NCI-H146 treated with DMSO at 0.1 percent for 48 hours (cell line): ENCODE data around the gene TRAPPC3.

Source experiments
- DNase-seq: peaks from one replicate; lab custom pipeline; 2025; ENCODE audit not compliant: unreplicated experiment; lab: John Stamatoyannopoulos, UW

The TRAPPC3 gene

DNA sequence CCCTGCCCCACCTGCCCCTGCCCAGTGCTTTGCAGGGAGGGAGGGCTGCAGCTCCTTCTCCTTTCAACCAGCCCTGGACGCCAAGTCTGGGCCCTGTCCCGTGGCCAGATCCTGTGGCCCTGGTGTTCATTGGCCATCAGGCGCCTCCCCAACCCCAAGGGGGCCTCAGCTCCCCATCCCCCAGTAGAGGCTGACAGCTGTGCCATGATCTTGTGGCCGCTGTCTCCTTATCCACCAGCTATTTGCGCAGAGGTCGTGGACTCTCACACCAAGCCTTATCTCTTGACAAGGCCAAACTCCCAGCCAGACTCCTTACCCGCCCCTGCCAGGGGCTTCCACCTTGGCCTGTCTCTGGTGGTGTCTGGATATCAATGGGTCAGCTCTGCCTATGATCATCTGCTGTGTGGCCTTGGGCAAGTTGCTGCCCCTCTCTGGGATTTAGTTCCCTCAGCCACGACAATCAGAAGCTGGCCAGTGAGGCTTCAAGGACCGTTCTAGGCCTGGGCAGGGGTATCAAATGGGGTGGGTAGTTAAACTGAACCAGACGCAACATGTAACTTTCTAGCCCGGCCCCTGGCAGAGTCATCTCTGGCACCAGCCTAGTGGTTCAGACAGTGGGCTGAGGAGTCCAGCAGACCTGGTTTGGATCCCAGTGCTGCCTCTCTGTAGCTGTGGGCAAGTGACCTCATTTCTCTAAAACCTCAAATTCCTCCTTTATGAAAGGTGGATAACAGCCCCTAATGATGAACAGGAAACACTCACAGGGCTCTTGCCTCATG lies 21.0 kb downstream of the TRAPPC3 start:
- no peak for DNase-seq

DNA sequence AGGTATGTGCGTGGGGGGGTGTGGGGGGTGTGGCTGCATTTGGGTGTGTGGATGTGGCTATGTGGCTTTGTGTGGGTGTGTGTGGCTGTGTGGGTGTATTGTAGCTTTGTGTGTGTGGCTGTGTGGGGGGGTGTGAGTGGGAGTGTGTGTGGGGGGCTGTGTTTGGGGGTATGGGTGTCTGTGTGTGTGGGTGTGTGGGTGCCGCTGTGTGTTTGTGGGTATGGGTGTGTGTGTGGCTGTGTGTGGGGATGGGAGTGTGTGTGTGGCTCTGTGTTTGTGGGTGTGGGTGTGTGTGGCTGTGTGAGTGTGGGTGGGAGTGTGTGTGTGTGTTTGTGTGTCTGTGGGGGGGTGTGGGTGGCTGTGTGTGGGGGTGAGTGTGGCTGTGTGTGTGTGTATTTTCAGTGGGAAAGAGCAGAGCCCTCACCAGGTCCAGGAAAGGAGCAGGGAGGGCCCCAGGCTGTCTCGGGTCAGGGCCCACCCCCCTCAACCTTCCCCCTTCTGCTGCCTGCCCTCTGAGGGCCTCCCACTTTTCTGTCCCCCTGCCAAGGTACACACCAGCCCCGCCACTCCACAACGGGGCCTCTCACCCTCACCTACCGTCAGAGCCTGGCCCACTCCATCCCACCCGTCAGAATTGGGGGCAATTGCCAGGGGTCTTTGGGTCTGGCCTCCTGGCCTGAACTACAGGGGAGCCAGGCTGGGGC lies 22.3 kb downstream of the TRAPPC3 start:
- DNase-seq = no peak

DNA sequence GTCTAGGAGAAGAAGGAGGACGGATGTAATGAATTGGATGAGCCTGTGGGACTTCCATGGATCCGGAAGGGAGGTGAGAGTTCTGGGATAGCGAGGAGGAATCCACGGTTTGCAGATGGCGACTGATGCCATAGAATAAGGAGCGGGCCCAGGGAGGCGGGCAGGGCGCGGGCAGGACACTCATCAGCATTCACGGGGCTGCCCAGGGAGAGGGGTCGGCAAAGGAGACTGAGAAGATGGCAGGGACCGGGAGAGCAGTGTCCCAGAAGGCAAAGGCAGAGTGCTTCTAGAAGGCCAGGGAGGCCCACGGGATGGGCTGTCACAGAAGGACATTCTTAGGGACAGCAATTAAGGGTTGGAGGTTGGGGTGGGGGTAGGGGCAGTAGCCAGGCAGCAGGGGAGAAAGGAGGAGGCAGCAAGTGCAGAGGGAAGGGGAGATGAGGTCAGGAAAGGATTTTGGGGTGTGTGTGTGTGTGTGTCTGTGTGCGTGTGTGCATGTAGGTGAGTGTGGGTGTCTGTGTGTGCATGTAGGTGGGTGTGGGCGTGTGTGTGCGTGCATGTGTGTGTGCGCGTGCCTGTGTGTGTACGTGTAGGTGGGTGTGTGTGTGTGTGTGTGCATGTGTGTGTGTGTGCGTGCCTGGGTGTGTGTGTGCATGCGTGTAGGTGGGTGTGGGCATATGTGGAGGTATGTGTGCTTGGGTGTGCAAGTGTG lies 23.1 kb downstream of the TRAPPC3 start:
- no peak for DNase-seq

DNA sequence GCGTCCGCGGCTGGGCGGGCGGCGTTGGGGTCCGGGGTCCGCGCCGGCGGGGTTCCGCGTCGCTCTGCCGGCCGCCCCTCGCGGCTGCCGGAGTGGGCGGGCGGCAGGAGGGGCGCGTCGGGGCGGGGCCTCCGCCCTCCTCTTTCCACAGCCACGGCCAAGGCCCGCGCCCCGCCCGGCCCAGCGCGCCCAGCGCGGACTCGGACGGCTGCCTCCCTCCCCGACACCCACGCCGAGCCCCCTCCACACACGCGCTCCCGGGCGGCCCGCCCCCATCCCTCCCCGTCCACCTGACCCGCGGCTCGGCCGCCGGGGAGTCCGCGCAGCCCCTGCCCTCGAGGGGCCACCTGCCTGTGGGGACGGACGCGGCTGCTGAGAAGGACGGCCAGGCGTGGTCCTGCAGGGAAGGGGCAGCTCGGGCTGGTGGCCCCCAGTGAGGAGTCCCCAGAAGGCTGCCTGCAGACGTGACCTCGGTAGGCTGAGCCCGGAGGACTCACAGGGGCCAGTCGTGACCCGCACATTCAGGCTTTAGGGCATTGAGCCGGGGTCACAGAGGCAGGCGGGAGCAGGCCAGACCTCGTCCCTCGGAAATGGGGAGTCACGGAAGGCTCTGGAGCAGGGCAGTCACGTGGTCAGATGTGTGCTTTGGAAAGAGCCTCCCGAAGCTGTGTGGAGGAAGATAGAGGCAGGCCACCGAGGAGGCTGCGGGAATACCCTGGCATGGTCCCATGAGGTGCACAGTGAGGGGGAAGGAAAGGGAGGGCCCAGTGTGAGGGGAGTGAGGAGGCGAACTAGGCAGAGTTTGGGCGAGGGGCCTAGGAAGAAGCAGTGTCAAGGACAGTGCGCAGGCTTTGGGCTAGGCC lies 23.9 kb downstream of the TRAPPC3 start, which contains the start of gene COL8A2:
Gene COL8A2, minus strand, starts transcription at position 94 of the 863 bp plus-strand sequence. CDS start 24,980 bp downstream, outside the sequence.
- no peak for DNase-seq

DNA sequence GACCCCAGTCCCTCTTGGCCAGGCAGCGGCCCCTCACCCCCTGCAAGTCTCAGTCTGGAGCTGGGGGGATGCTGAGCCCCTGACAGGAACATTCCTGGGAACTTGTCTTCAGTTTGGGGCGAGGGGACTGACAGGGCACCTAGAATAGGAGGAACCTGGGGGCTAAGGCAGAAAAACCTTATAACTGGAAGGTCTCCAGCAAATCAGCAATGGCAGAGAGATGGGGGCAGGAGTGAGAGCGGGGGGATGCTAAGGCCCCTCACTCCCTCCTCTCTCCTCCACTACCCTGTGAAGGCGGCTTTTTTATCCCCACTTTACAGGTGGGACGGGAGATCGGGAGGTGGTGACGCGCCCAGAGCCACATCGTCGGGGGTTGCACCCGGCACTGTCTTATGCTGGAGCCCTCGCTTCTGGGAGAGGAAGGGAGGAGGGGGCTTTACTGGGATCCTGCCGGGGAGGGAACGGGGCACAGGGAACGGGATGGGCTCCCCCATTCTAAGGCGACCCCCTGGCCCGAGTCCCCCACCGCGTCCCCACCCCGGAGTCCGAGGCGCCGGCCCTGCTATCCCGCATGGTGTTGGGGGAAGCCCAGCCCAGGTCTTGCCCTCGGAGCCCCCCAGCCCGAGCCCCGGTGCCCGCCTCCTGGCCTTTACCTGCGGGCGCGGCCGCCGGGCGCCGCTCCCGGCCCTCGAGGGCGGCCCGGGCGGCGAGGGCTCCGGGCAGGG lies 24.7 kb downstream of the TRAPPC3 start:
- no peak for DNase-seq

DNA sequence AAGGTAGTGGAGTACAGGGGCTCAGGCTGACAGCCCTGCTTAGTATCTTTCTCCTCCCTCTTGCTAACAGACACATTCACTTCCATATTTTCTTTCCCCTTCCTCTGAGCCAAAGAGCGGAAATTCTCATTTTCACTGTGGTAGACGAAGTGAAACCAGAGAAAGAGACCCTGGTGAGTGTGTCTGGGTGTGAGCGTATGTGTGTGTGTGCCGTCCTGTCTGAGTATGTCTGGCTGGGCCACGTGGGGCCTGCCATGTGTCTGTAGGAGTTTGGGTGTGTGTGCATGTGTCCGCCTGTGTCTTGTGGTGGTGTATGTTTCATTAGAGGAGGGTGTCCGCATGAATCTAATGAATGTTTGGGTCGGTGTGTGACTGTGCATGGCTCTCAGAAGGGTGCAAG lies 25.9 kb downstream of the TRAPPC3 start:
- no peak for DNase-seq

DNA sequence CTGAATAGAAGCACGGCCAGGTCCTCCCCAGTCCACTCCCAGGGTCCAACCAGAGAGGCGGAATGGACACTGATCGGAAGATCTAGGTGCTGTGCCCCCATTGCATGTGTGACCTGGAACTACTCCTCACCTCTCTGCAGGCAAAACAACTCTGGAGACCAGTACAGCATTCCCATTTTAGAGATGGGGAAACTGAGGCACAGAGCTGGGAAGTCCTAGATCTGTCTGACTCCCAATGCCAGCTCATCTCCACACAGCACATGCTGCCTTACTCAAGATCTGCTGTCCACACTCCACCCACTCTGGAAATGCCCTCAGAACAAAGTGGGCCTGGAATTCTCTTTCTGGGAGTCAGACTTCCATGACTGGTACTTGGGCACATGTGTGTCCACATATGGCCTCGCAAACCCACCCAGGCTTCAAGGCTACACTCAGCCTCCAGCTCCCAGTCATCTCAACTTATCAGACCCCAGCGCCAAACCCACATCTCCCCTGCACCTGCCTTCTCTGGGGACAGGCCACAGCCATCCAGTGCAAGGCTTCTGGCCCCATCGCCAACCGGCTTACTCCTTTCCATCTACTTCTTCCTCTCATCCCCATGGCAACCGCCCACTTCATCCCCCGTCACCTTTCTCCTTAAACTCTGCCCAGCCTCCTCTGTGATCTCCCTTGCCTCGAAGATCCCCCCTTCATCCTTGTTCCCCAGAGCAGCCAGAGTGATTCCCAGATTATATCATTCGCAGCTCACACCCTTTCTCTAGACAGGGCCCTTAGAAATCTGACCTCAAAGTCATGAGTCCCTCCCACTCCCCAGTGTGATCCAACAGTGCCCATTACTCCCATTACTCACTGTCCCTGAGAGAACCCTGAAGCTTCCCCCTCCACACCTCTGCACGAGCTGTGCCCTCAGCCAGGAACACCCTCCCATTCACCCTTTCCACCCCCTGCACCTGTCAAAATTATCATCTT lies 26.9 kb downstream of the TRAPPC3 start:
- DNase-seq = no peak

DNA sequence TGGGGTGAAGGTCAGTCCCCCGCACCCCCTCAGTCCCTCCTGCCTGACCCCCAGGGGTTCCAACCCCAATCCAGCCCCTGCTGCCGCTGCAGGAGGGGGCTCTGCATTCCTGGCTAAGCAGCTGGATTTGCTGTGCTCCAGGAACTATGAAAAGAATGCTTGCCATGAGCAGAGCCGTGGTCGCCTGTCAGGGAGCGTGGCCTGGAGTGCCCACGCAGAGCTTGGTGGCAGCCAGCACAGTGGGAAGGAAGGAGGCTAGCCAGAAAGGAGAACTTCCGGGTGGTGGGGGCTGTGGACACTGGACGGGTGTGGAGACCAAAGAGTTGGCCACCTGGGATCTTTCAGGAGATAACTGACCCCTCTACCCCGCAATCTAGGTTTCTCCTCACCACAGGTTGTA lies 29.8 kb downstream of the TRAPPC3 start:
- no peak for DNase-seq

DNA sequence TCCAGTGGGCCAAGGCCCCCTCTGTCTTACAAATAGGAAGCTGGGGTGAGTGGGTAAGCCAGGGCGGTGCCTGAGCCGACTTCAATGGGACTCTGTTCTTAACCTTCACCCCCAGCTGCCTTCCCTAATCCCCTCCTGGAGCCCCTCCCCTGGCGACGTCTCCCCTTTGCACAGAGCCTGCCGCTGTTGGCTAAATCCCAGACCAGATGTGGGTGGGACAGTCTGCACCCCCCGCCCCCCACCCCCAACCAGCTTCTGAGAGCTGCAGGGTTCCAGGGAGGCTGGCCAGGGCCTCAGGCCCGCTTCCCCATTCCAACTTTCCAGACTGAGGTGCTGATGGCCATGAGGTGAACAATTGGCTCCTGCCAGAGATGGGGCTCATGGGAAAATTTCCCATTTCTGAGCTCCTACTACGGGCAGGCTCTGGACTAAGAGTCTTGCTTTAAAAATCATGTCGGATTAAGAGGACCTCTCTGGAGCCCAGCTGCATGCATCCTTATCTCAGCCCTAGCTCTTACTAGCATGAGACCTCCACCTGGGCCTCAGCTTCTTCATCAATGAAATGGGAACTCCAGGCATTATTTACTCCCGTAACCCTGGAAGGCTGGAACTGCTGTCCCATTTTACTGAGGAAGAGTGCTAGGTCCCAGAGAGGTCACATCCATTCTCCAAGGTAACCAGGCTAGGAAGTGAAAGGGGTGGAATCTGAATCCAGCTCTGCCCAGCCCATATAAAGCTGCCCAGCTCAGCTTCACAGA lies 30.7 kb downstream of the TRAPPC3 start:
- no peak for DNase-seq

DNA sequence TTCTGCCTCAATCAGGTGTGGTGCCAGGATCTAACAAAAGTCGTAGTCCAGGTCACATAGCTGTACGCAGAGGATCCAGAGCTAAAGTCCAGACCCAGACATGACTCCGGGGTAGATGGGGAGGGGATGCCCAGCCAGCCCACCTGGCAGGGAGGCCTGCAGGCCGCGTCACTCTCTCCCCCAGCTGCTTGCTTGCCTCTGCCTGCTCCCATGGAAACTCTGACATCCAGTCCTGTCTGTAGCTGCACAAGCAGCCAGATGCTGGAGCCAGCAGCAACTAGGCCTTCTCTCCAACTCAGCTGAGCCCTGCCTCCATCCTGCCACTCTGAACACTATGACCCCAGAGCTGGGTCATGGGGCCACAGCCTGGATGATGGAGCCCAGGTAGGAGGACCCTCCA lies 32.4 kb downstream of the TRAPPC3 start:
- no peak for DNase-seq

DNA sequence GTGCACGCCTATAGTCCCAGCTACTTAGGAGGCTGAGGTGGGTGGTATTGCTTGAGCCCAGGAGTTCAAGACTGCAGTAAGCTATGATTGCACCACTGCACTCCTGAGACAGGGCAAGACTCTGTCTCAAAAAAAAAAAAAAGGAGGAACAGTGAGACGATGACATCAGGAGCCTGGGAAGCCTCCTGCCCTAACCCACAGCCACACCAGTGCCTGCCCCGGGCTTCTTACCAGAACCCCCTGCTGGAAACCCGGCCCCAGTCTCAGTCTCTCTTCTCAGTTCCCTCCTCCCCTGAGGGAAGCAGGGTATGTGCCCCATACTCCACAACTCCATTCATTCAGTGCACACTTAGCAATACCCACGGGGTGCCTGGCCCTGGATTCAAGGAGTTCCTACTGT lies 33.4 kb downstream of the TRAPPC3 start:
- DNase-seq = no peak

DNA sequence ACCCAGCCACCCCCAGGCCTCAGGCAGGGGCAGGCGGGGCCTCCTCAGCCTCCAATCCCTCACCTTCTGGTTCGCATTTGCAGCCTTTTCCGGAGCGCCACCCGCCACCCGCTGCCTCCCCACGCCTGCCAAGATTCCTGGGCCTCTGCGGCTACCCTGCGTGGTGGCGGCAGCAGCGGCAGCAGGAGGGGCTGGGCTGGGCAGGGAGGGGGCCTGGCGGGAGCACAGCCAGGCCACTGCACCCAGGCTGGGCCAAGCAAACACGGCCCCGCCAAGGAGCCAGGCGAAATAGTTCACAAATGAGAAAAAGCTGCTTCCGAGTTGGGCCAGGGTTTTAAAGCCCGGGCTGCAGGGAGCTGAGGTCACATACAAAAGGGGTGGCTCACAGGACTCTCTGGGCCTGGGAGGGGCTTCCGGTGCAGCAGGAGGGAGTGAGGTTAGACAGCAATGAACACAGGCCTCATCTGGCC lies 34.1 kb downstream of the TRAPPC3 start:
- no peak for DNase-seq

DNA sequence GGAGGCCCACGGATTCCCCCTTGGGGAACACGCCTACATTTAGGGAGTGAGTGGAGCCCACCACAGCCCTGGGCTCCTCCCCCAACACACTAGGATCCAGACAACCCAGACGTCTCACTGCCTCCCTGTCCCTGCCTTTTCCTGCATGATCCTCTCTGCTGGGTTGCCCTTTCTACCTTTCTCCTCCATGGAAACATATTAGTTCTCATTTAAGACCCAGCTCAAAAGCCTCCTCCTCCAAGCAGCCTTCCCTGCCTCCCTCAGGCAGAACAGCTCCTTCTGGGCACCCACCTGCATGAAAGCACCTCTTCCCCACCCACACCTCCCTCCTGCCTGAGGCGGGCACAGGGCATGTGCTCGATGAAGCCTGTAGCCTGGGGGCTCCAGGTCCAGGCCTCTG lies 34.9 kb downstream of the TRAPPC3 start:
- DNase-seq = no peak

DNA sequence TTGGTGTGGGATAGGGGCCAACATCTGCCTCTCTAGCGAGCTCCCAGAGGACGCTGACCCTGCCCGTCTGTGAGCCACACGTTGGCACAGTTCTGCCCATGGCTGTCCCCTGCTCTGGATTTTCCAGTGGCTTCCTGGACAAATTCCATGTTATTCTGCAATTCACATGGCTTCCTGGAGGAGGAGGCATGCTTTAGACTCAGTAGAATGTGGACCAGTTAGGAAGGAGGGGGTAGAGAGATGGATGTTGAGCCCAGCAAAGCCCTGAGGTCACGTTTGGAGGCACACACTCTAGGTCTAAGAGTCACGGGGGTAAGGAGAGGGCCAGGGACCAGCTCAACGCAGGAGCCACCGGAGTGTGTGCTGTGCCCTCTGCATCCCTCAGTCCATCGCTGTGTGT lies 36.5 kb downstream of the TRAPPC3 start:
- DNase-seq = no peak

DNA sequence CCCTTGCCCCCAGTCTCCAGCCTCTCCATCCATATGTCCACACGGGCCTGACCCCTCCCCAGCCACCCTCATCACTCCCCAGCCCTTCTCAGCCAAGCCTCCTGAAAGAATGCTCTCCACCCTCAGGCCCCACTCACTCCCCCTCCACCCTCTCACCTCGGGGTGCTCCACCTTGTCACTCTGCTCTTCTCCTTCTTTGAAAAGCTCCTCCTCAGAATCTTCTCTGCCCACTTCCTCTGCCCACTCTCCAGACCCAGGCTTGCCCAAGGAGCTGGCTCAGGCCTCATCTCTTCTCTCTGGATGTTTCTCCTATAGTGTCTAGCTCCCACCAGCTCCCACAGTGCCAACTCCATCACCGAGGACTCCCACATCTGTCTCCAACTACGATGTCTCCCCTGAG lies 38.1 kb downstream of the TRAPPC3 start:
- DNase-seq = no peak

DNA sequence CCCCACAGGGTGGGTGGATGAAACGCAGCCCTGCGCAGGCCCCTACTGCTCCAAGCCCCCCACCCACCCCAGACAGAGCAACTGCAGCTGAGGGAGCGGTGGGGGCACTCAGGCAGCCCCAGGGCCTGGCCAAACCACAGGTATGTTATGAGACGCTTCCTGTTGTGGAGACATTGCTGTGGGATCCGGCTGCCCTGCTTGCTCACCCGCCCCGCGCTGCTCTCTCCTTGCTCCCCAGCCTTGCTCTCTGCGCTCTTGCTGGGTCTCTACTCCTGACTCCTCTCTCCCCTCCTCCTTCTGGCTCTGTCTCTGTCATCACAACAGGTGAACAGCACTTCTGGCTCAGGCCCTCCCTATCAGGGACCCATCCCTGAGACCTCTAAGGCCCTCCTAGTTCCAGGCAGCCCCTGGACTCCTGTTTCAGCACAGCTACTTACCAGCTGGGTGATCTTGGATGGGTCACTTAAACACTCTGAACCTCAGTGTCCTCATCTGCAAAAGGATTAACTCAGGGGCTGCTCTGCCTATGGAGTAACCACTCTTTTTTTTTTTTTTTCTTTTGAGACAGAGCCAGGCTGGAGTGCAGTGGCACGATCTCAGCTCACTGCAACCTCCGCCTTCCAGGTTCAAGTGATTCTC lies 40.1 kb downstream of the TRAPPC3 start:
- DNase-seq = no peak

DNA sequence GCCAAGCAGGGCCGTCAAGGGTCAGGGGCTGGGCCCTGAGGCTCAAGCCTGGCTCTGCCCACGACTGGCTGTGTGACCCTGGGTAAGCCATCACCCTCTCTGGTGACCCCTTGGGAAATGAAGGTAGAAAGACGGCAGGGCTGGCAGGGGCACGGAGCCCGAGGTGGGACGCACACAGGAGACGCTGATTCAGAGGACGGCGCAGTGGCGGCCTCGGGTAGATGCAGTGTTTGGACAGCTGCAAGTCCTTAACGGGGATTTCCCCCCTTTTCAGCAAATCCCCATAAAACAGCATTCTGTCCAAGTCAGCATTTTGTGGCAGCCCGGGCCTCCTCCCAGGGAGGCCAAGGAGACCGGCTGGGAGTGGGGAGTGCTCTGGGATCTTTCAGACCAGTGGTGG lies 41.0 kb downstream of the TRAPPC3 start:
- no peak for DNase-seq

DNA sequence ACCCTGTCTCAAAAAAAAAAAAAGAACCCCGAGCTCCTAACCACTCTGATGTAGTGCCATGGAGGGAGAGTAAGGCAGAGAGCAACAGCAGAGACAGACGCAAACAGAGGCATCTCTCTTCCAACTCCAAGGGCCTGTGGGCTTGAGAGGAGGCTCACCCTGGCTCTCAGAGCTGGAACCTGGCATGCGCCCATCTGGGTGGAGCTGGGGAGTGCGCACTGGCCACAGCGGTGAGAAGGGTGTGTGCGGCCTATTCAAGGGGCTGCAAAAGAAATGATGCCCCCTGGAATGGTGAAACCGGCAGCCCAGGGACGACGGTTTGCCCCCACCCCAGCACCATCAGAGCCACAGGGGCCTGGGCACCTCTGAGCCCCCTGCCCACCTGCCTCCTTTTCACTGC lies 41.9 kb downstream of the TRAPPC3 start:
- no peak for DNase-seq
